Left ventricle myocardium inferior (tissue), 1 donor: ENCODE measurements around the gene NOL4L. TPM values are rescaled to one million over a fixed set of nuclear protein-coding genes. Genes with fewer than 3 reads are reported as not detected.

ENCODE experiments used
- DNase-seq: peaks from one replicate; pipeline ENCODE4 v3.0.0-alpha.2; 2020
- H3K27ac ChIP-seq: fragments of 200-600 bp; replicated peaks from 2 replicates; pipeline ENCODE4 v1.8.0; 2021
- H3K27me3 ChIP-seq: fragments of 200-600 bp; 2 replicates; pipeline ENCODE4 v1.8.0; 2021; ENCODE audit warnings: low read depth
- H3K36me3 ChIP-seq: fragments of 200-600 bp; 2 replicates; pipeline ENCODE4 v1.8.0; 2021
- H3K4me1 ChIP-seq: fragments of 200-600 bp; 2 replicates; pipeline ENCODE4 v1.8.0; 2021
- H3K4me3 ChIP-seq: fragments of 200-600 bp; 2 replicates; pipeline ENCODE4 v1.8.0; 2021; ENCODE audit warnings: mild to moderate bottlenecking, moderate library complexity
- H3K9me3 ChIP-seq: fragments of 200-600 bp; replicated peaks from 2 replicates; pipeline ENCODE4 v1.8.0; 2021
- CTCF ChIP-seq: fragments of 200-600 bp; IDR thresholded peaks from 2 replicates; pipeline ENCODE4 v1.8.0; 2021; ENCODE audit warnings: antibody characterized with exemption, mild to moderate bottlenecking, borderline replicate concordance
- intact Hi-C: fragments of 100-400 bp; cut with micrococcal nuclease; formaldehyde crosslinking; loops from one replicate; pipeline ENCODE4 v1.11.0; 2022
- total RNA-seq: library from RNA; stranded (reverse); fragmentation: NEBNext Ultra II Directional; extraction: Animal tissue kit (Norgen Biotek cat#: 25700); gene quantifications from one replicate; pipeline ENCODE4 v1.2.1, GENCODE V29; 2021
- donor health status: DM: no; HTN: yes; CAD: no; lungs with severe emphysema.

Gene NOL4L
- total RNA-seq, 1 donor from 2014 or later, result 5.6 TPM

DNA sequence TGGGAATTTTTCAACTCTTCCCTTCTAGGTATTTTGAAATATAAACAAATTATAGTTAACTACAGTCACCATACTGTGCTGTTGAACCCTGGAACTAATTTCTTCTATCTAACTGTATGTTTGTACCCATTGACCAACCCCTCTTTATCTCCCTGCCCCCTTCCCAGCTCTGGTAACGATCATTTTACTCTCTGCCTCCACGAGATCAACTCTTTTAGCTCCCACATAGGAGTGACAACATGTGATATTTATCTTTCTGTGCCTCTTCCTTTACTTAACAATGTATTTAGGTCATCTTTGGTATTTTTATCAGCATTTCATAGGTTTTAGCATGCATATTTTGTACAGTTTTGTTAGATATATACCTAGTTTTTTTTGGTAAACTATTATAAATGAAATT lies 181.1 kb downstream of the NOL4L start:
- intact Hi-C loops, result no loop called here
- Histone ChIP-seq H3K4me1 (no peaks in the 10 kb centered on the region), H3K4me3 (no peak overlapping the region), H3K36me3 (no peaks in the 10 kb centered on the region), H3K27ac (no peak overlapping the region), H3K9me3 (no peaks in the 10 kb centered on the region), H3K27me3 (no peaks in the 10 kb centered on the region)
- DNase-seq, result no peak
- no peak for TF ChIP-seq CTCF

DNA sequence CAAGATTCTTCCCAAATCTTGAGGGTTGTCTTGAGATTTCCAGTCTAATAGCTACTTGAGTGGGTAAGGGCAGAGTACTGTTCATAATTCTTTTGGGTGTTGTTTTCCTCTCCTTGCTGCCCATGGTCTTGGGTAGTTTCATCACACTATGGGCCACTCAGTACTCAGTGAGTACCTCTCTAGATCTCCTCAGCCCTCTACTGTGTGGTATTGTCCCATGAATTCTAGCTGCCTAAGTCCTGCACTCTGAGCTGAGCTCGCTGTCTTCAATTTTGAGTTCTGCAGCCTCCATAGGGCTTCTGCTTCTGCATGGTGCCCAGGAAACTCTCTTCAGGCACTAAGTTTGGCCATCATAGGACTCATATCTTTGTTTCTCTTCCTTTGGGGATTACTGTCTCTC lies 184.7 kb downstream of the NOL4L start:
- DNase-seq, result no peak
- no peaks in the 10 kb centered on the region for H3K36me3 ChIP-seq
- H3K4me1 ChIP-seq, result peaks cover 8% of the 10 kb centered on the region
- H3K9me3 ChIP-seq, result no peaks in the 10 kb centered on the region
- intact Hi-C loops, result no loop called here
- no peak overlapping the region for H3K4me3 ChIP-seq
- no peaks in the 10 kb centered on the region for H3K27me3 ChIP-seq
- TF ChIP-seq CTCF, result no peak
- H3K27ac ChIP-seq, result no peak overlapping the region

DNA sequence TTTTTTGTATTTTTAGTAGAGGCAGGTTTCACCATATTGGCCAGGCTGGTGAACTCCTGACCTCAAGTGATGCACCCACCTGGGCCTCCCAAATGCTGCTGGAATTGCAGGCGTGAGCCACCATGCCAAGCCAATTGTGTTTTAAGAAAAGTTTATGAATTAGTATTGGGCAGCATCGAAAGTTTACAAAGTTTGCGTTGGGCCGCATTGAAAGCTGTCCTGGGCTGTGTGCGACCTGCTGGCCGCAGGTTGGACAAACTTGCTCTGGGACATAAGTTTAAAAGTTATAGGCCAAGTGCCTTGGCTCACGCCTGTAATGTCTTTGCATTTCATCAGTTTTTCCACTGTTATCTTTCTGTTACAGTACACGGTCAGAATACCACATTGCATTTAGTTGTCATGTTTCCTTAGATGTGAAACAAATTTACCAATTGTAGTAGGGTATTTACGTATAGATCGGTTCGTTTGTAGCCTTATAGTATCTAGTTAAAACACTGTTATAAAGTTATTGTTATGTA lies 187.5 kb downstream of the NOL4L start:
- peaks cover 14% of the 10 kb centered on the region for H3K9me3 ChIP-seq
- H3K36me3 ChIP-seq, result peaks cover 16% of the 10 kb centered on the region
- no peak overlapping the region for H3K27ac ChIP-seq
- no peak overlapping the region for H3K4me3 ChIP-seq
- peaks cover 11% of the 10 kb centered on the region for H3K4me1 ChIP-seq
- no peaks in the 10 kb centered on the region for H3K27me3 ChIP-seq
- intact Hi-C loops, result no loop called here
- TF ChIP-seq CTCF, result no peak
- no peak for DNase-seq

DNA sequence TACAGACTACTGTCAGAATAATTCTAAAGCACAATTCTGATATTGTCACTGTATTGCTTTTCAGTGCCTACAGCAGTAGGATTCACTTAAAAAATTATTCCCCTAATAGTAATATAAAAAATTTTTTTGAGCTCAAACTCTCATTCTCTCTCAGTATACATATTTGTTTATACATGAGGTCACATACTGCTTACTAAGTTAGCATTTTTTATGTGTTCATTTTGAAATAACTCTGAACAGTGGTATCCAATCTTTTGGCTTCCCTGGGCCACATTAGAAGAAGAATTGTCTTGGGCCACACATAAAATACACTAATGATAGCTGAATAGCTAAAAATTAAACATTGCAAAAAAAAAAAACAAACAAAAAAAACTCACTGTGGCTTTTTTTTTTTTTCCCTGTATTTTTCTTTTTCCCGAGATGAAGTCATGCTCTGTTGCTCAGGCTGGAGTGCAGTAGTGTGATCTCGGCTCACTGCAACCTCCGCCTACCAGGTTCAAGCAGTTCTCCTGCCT lies 188.4 kb downstream of the NOL4L start:
- intact Hi-C loops, result no loop called here
- H3K36me3 ChIP-seq, result peaks cover 16% of the 10 kb centered on the region
- no peaks in the 10 kb centered on the region for H3K27me3 ChIP-seq
- no peak overlapping the region for H3K4me3 ChIP-seq
- no peak for DNase-seq
- peaks cover 11% of the 10 kb centered on the region for H3K4me1 ChIP-seq
- H3K27ac ChIP-seq, result no peak overlapping the region
- TF ChIP-seq CTCF, result no peak
- peaks cover 14% of the 10 kb centered on the region for H3K9me3 ChIP-seq

DNA sequence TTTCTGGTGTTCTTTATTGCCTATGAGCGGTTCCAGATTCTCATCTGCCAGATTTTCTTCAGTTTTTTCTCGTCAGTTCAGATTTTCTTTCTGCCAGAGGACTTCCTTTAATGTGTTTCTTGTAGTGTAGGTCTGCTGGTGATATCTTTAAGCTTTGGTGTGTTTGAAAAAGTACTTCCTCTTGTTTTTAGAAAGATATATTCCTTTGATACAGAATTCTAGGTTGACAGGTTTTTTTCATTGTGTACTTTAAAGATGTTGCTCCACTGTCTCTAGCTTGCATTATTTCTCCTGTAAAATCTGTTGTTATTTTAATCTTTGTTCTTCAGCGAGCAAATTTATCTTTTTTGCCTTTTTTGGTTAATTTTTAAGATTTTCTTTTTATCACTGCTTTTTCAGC lies 190.1 kb downstream of the NOL4L start:
- Histone ChIP-seq H3K27me3 (no peaks in the 10 kb centered on the region), H3K9me3 (peaks cover 14% of the 10 kb centered on the region), H3K36me3 (peaks cover 29% of the 10 kb centered on the region), H3K4me3 (no peak overlapping the region), H3K4me1 (peaks cover 11% of the 10 kb centered on the region), H3K27ac (no peak overlapping the region)
- intact Hi-C loops, result no loop called here
- DNase-seq, result no peak
- no peak for TF ChIP-seq CTCF

Other genes with a start within 250 kb of the NOL4L start
- gene ASXL1, start 227.0 kb downstream of the NOL4L start, total RNA-seq, result 25.0 TPM
- gene C20orf203, start 88.6 kb upstream of the NOL4L start, total RNA-seq, result not detected
- gene COMMD7, start 158.1 kb upstream of the NOL4L start, total RNA-seq, result 47.2 TPM
- gene DNMT3B, start 177.1 kb upstream of the NOL4L start, total RNA-seq, result 0.49 TPM
- 58.4 TPM for gene MAPRE1, start 234.6 kb upstream of the NOL4L start, total RNA-seq